NT2/D1 (cell line): ENCODE data around the gene ENKD1.

Experiments used
- SUZ12 ChIP-seq: IDR thresholded peaks from 2 replicates; pipeline ENCODE4 v1.6.1; 2011; ENCODE audit not compliant: insufficient read length, insufficient read depth; ENCODE audit errors: extremely low read depth
- YY1 ChIP-seq: IDR thresholded peaks from 2 replicates; pipeline ENCODE4 v1.6.1; 2011; ENCODE audit not compliant: insufficient read length, insufficient read depth
- ZNF274 ChIP-seq: IDR thresholded peaks from 2 replicates; pipeline ENCODE4 v1.6.1; 2011; ENCODE audit warnings: mild to moderate bottlenecking, low read depth, low read length

DNA sequence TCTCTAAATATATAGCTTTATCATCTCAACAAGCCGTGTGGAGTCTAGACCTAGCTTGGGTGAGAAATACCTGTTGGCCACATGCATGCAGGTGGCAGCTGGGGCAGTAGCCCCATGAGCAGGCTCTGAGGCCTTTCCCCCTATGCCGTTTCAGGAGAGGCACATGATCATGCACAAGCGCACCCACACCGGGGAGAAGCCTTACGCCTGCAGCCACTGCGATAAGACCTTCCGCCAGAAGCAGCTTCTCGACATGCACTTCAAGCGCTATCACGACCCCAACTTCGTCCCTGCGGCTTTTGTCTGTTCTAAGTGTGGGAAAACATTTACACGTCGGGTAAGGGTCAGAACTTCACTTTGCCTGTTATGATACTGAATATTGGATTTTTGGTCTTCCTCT lies 38.3 kb downstream of the ENKD1 start:
- TF ChIP-seq ZNF274 (no peak), YY1 (no peak), SUZ12 (no peak)
